H1 (cell line): Measurements from ENCODE around the gene MXD1. TPM values are rescaled to one million over a fixed set of nuclear protein-coding genes. Genes with fewer than 3 reads are reported as not detected.

Experiments
- CTCF ChIA-PET: fragments of 300-600 bp; sonication (Branson Sonifier 250); formaldehyde crosslinking; loops from one replicate; lab custom pipeline; 2021; ENCODE audit not compliant: partially characterized antibody; lab: Charles Lee
- POLR2A ChIA-PET: fragments of 300-600 bp; sonication (Branson Sonifier 250); formaldehyde crosslinking; loops from one replicate; lab custom pipeline; 2021; ENCODE audit warnings: inconsistent platforms; ENCODE audit not compliant: partially characterized antibody; lab: Charles Lee
- DNase-seq, 2 experiments: peaks; one replicate each; pipeline versions ENCODE4 v3.0.0 to v3.0.0-alpha.2; 2010 to 2022; ENCODE audit warnings: low spot score in 2 of 2, low read depth in 1 of 2, mixed read lengths in 1 of 2
- FAIRE-seq: peaks from 2 replicates; lab custom pipeline; 2011; peaks lifted over from hg19 to GRCh38; lab: Jason Lieb, UNC
- H2AFZ ChIP-seq: 2 replicates; pipeline ENCODE4 v1.8.1; 2012; ENCODE audit warnings: low read length, inconsistent platforms
- H2AK5ac ChIP-seq: 2 replicates; pipeline ENCODE4 v1.6.1; 2013; ENCODE audit warnings: low read depth, low read length
- H2BK120ac ChIP-seq: replicated peaks from 2 replicates; pipeline ENCODE3; 2013; ENCODE audit warnings: low read depth, low read length, inconsistent platforms
- H2BK12ac ChIP-seq: 2 replicates; pipeline ENCODE4 v1.6.1; 2013; ENCODE audit warnings: low read depth, low read length
- H2BK15ac ChIP-seq: 2 replicates; pipeline ENCODE4 v1.6.1; 2013; ENCODE audit warnings: low read length
- H2BK20ac ChIP-seq: 2 replicates; pipeline ENCODE4 v1.6.1; 2013; ENCODE audit warnings: low read length
- H2BK5ac ChIP-seq: 2 replicates; pipeline ENCODE4 v1.6.1; 2013; ENCODE audit warnings: low read depth, low read length
- H3K14ac ChIP-seq: 2 replicates; pipeline ENCODE4 v1.6.1; 2013; ENCODE audit warnings: inconsistent platforms; ENCODE audit not compliant: insufficient read length
- H3K18ac ChIP-seq: 2 replicates; pipeline ENCODE4 v1.6.1; 2013; ENCODE audit warnings: low read length; ENCODE audit errors: extremely low read depth
- H3K23ac ChIP-seq: 2 replicates; pipeline ENCODE4 v1.6.1; 2013; ENCODE audit warnings: inconsistent platforms; ENCODE audit not compliant: insufficient read length
- H3K23me2 ChIP-seq: 2 replicates; pipeline ENCODE4 v1.6.1; 2013; ENCODE audit warnings: low read depth, low read length
- H3K27ac ChIP-seq: 2 replicates; pipeline ENCODE4 v1.6.1; 2011; ENCODE audit warnings: low read depth, low read length, inconsistent platforms
- H3K27me3 ChIP-seq, 4 experiments: replicated peaks in 1 of 4; 1 replicate in 1 of 4; 2 replicates in 3 of 4; pipeline versions ENCODE4 v1.6.1 to v1.8.1; 2011 to 2013; ENCODE audit warnings: low read length in 3 of 4, mild to moderate bottlenecking in 3 of 4, inconsistent platforms in 2 of 4, mixed read lengths in 2 of 4, moderate library complexity in 1 of 4; ENCODE audit not compliant: control insufficient read depth in 3 of 4, insufficient read depth in 3 of 4; ENCODE audit errors: extremely low read depth in 1 of 4
- H3K36me3 ChIP-seq, 4 experiments: 2 replicates each; pipeline versions ENCODE4 v1.6.1 to v1.8.1; 2011 to 2013; ENCODE audit warnings: mild to moderate bottlenecking in 4 of 4, low read length in 3 of 4, moderate library complexity in 2 of 4, control low read depth in 1 of 4, inconsistent platforms in 1 of 4; ENCODE audit not compliant: insufficient read depth in 4 of 4, control insufficient read depth in 2 of 4
- H3K4ac ChIP-seq: replicated peaks from 2 replicates; pipeline ENCODE3; 2013; ENCODE audit warnings: low read length, low read depth, mixed read lengths, inconsistent platforms; ENCODE audit not compliant: insufficient read length
- H3K4me1 ChIP-seq, 4 experiments: replicated peaks in 1 of 4; 1 replicate in 1 of 4; 2 replicates in 3 of 4; pipeline versions ENCODE4 v1.6.1 to v1.8.1; 2011 to 2013; ENCODE audit warnings: low read length in 3 of 4, inconsistent platforms in 2 of 4, mixed read lengths in 1 of 4; ENCODE audit not compliant: insufficient read depth in 4 of 4, control insufficient read depth in 3 of 4
- H3K4me2 ChIP-seq, 2 experiments: 2 replicates each; pipeline versions ENCODE4 v1.6.1 to v1.8.1; 2011 to 2013; ENCODE audit warnings: low read depth in 2 of 2, low read length in 2 of 2, control low read depth in 1 of 2, inconsistent platforms in 1 of 2, mild to moderate bottlenecking in 1 of 2; ENCODE audit not compliant: insufficient read depth in 1 of 2
- H3K4me3 ChIP-seq, 4 experiments: fragments of 200-600, 300-600 bp in 1 of 4; sonication (generic), shearing (Covaris generic), sonication (Bioruptor Twin) in 1 of 4; 2 replicates each; pipeline versions ENCODE4 v1.5.1 to v1.8.1; 2011 to 2016; ENCODE audit warnings: low read length in 4 of 4, low read depth in 3 of 4, control low read depth in 2 of 4, inconsistent platforms in 2 of 4, mild to moderate bottlenecking in 2 of 4, mixed read lengths in 1 of 4, moderate library complexity in 1 of 4; ENCODE audit not compliant: insufficient read depth in 2 of 4; ENCODE audit errors: extremely low read depth in 1 of 4
- H3K56ac ChIP-seq: replicated peaks from 2 replicates; pipeline ENCODE3; 2013; ENCODE audit warnings: low read depth, mild to moderate bottlenecking, mixed read lengths, low read length, inconsistent platforms; ENCODE audit not compliant: insufficient read length
- H3K79me1 ChIP-seq: 2 replicates; pipeline ENCODE4 v1.6.1; 2013; ENCODE audit warnings: low read depth, low read length, control low read depth
- H3K79me2 ChIP-seq, 2 experiments: 2 replicates each; pipeline versions ENCODE4 v1.6.1 to v1.8.1; 2012 to 2013; ENCODE audit warnings: low read length in 2 of 2, mild to moderate bottlenecking in 2 of 2, inconsistent platforms in 1 of 2; ENCODE audit not compliant: insufficient read depth in 2 of 2, control insufficient read depth in 1 of 2
- H3K9ac ChIP-seq, 4 experiments: replicated peaks in 1 of 4; 1 replicate in 1 of 4; 2 replicates in 3 of 4; pipeline versions ENCODE4 v1.6.1 to v1.8.1; 2011 to 2013; ENCODE audit warnings: low read depth in 3 of 4, low read length in 3 of 4, control low read depth in 2 of 4, mild to moderate bottlenecking in 2 of 4, moderate library complexity in 2 of 4, inconsistent platforms in 1 of 4; ENCODE audit errors: extremely low read depth in 1 of 4
- H3K9me3 ChIP-seq, 2 experiments: 2 replicates each; pipeline versions ENCODE4 v1.6.1 to v1.8.1; 2012 to 2013; ENCODE audit warnings: mild to moderate bottlenecking in 2 of 2, moderate library complexity in 2 of 2, control low read depth in 1 of 2, inconsistent platforms in 1 of 2, low read depth in 1 of 2, low read length in 1 of 2, mixed read lengths in 1 of 2; ENCODE audit not compliant: insufficient read depth in 2 of 2
- H4K20me1 ChIP-seq, 2 experiments: replicated peaks in 1 of 2; 2 replicates each; pipeline versions ENCODE3 to v1.8.1; 2011 to 2013; ENCODE audit warnings: inconsistent platforms in 2 of 2, low read length in 2 of 2, mild to moderate bottlenecking in 1 of 2; ENCODE audit not compliant: insufficient read depth in 2 of 2, control insufficient read depth in 1 of 2
- H4K5ac ChIP-seq: 2 replicates; pipeline ENCODE4 v1.6.1; 2013; ENCODE audit warnings: low read length, low read depth, mixed read lengths, inconsistent platforms; ENCODE audit not compliant: insufficient read length
- H4K8ac ChIP-seq: 2 replicates; pipeline ENCODE4 v1.8.0; 2013; ENCODE audit warnings: mild to moderate bottlenecking, moderate library complexity, low read length, inconsistent platforms; ENCODE audit not compliant: insufficient read depth; ENCODE audit errors: extremely low read depth
- H4K91ac ChIP-seq: replicated peaks from 2 replicates; pipeline ENCODE3; 2013; ENCODE audit warnings: low read length, mixed read lengths, inconsistent platforms; ENCODE audit not compliant: insufficient read length
- EGR1 ChIP-seq: IDR thresholded peaks from 2 replicates; pipeline ENCODE4 v1.6.1; 2011; ENCODE audit warnings: low read depth, low read length, borderline replicate concordance
- FOSL1 ChIP-seq: IDR thresholded peaks from 2 replicates; pipeline ENCODE4 v1.6.1; 2011; ENCODE audit warnings: mild to moderate bottlenecking, low read depth, low read length, moderate library complexity; ENCODE audit not compliant: insufficient read depth
- SAP30 ChIP-seq: fragments of 300-600 bp; sonication (generic); IDR thresholded peaks from 2 replicates; pipeline ENCODE4 v1.7.1; 2012; ENCODE audit warnings: low read length, moderate library complexity, mild to moderate bottlenecking, inconsistent platforms; ENCODE audit not compliant: insufficient read depth, insufficient replicate concordance
- SIX5 ChIP-seq: IDR thresholded peaks from 2 replicates; pipeline ENCODE4 v1.6.1; 2011; ENCODE audit warnings: mild to moderate bottlenecking, low read depth, low read length
- SP1 ChIP-seq: IDR thresholded peaks from 2 replicates; pipeline ENCODE4 v1.6.1; 2011; ENCODE audit warnings: low read depth, low read length
- YY1 ChIP-seq: IDR thresholded peaks from 2 replicates; pipeline ENCODE4 v1.6.1; 2011; ENCODE audit warnings: low read depth, mild to moderate bottlenecking, low read length
- ZNF274 ChIP-seq: IDR thresholded peaks from 2 replicates; pipeline ENCODE4 v1.7.0; 2012; ENCODE audit warnings: low read length, borderline replicate concordance; ENCODE audit errors: extremely low read depth
- polyA plus RNA-seq, 7 experiments: library from polyadenylated mRNA; depleted of rRNA in 3 of 7; stranded (reverse) in 5 of 7; unstranded in 2 of 7; fragments of >200 nt in 5 of 7; fragments of 200-250 nt in 2 of 7; gene quantifications; 1 replicate in 5 of 7; 2 replicates in 1 of 7; 4 replicates in 1 of 7; pipeline versions ENCODE4 v1.2.1 to v1.2.3, GENCODE V29; 2011 to 2013; ENCODE audit warnings: missing spikeins in 2 of 7, mixed read lengths in 2 of 7
- total RNA-seq: library from RNA; stranded (reverse); fragmentation: NEBNext Ultra II Directional; extraction: Animal tissue kit (Norgen Biotek cat#: 25700); gene quantifications from 2 replicates; pipeline ENCODE4 v1.2.1, GENCODE V29; 2021
- TF ChIP-seq, protein P1 (sequence below): IDR thresholded peaks from 2 replicates; pipeline ENCODE4 v1.6.1; 2012; ENCODE audit warnings: low read length, inconsistent platforms
- TF ChIP-seq, protein P2 (sequence below): IDR thresholded peaks from 2 replicates; pipeline ENCODE4 v1.6.1; 2012; ENCODE audit warnings: inconsistent platforms

MXD1 gene
- total and polyA plus RNA-seq, 2 of the 8 experiments (the other 6 are each of a cell fraction or from before 2014, with no cell fraction given), result 1.6 to 2.6 TPM

DNA sequence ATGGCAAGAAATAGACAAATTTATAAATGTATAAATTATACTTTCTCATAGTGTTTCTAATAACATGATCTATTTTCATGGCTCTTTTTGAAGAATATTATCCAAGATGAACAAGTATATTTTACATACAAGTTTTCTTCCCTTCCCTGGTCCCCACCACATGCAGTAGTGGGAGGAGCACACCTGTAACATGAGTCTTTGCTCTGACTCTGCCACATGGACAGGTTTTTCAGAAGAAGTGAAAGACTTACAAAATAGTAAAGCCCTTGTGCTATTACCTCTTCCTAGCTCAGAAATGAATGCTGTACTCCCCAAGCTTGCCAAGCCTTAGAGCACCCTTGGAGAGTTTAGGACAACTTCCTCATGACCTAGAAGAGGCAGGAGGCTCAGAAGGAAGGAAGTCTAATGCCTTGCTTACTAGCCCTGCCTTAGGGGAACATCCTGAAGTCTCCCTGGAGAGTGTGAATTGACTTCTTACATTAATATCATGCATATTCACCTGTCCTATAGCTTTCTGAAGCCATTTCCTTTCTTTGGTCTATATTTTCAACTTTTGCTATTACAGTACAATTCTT lies 18.4 kb downstream of the MXD1 start:
- Histone ChIP-seq H4K8ac (no peak overlapping the region), H2AFZ (0 out of 2 replicates have a peak overlapping the region, but pooled peaks have one; percentile 35), H3K36me3 (peaks cover 0 to 3% (median 0%) of the 10 kb centered on the region in 4 experiments; a peak in 2 of 8 replicates), H3K14ac (no peak overlapping the region), H3K4me1 (peaks cover 0 to 6% (median 3%) of the 10 kb centered on the region in 4 experiments; a peak in 3 of 7 replicates), H4K5ac (no peak overlapping the region), H4K91ac (no peak overlapping the region), H3K18ac (no peak overlapping the region), H2BK120ac (no peak overlapping the region), H2BK20ac (no peak overlapping the region), H3K4ac (no peak overlapping the region), H2BK12ac (no peak overlapping the region), H2BK15ac (no peak overlapping the region), H4K20me1 (no peaks in the 10 kb centered on the region), H3K9ac (no peak overlapping the region), H3K23me2 (no peaks in the 10 kb centered on the region), H3K23ac (no peak overlapping the region), H3K79me2 (no peaks in the 10 kb centered on the region), H3K27me3 (no peaks in the 10 kb centered on the region), H3K4me2 (no peak overlapping the region), H3K56ac (no peak overlapping the region), H2BK5ac (no peak overlapping the region), H3K27ac (no peak overlapping the region), H2AK5ac (no peak overlapping the region), H3K4me3 (no peak overlapping the region), H3K9me3 (no peaks in the 10 kb centered on the region), H3K79me1 (no peaks in the 10 kb centered on the region)
- ChIA-PET POLR2A (interaction anchor here (0.6 to 2.3 kb wide), 3 partner anchors 19 to 133 kb away, joined by 3 to 6 read pairs (median 4); partner anchors contain the start of gene MXD1), CTCF (interaction anchor here (0.9 to 2.8 kb wide), 5 partner anchors 12 to 138 kb away, joined by 3 to 11 read pairs (median 6); no protein-coding TSS in a partner anchor)
- FAIRE-seq (no peak), DNase-seq (no peak)
- TF ChIP-seq, protein P1, sequence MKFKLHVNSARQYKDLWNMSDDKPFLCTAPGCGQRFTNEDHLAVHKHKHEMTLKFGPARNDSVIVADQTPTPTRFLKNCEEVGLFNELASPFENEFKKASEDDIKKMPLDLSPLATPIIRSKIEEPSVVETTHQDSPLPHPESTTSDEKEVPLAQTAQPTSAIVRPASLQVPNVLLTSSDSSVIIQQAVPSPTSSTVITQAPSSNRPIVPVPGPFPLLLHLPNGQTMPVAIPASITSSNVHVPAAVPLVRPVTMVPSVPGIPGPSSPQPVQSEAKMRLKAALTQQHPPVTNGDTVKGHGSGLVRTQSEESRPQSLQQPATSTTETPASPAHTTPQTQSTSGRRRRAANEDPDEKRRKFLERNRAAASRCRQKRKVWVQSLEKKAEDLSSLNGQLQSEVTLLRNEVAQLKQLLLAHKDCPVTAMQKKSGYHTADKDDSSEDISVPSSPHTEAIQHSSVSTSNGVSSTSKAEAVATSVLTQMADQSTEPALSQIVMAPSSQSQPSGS, result no peak
- TF ChIP-seq SIX5, result no peak
- no peak for TF ChIP-seq FOSL1
- TF ChIP-seq SAP30, result no peak
- no peak for TF ChIP-seq ZNF274
- no peak for TF ChIP-seq YY1
- TF ChIP-seq EGR1, result no peak
- TF ChIP-seq, protein P2, sequence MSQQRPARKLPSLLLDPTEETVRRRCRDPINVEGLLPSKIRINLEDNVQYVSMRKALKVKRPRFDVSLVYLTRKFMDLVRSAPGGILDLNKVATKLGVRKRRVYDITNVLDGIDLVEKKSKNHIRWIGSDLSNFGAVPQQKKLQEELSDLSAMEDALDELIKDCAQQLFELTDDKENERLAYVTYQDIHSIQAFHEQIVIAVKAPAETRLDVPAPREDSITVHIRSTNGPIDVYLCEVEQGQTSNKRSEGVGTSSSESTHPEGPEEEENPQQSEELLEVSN, result no peak
- no peak for TF ChIP-seq SP1
